Stimulated activated CD8-positive, alpha-beta memory T cell treated with anti-CD3 and anti-CD28 coated beads, Interleukin-2, amount 100 ng/mL, for 48 hours (primary cell): ENCODE results near the gene CDK6.

ENCODE experiments used
- DNase-seq, 2 donors: peaks; one replicate each; pipeline ENCODE4 v3.0.0-alpha.2; 2020; ENCODE audit warnings: low read depth in 2 of 2

CDK6 gene

DNA sequence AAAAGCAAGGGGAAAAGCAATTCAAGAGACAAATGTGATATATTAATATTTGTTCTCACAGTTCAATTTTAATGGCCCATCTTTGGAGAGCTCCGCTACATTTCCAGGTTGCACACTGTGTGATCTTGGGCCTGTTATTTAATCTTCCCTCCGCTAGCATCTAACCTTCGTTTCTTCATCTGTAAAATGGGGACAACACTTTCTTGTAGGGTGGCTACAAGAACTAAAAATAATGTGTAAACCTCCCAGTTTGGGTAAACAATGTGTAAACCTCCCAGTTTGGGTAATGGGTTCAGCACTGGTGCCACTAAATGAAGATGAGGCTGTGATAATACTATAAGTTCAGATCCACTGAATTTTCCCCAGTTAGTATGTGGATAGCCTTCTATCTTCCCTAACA is 99.5 kb downstream of the CDK6 start:
- no peak for DNase-seq

DNA sequence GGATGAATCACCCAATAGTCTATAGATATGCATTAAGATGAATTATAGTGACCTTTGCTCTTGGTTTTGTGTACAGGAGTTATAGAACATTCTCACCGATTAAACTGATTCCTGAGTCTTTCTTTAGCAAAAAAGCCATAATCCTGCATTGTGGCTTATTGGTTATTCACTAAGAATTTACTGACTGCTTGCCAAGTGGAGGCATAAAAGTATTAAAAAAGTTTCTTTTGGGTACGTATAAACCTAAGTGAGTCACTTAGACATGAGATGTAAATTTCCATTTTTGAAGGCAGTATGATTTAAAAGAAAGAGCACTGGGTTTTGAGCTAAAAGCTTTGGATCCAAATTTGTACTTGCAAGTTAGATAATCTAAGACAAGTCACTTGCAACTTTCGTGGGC is 100.7 kb downstream of the CDK6 start:
- no peak for DNase-seq

DNA sequence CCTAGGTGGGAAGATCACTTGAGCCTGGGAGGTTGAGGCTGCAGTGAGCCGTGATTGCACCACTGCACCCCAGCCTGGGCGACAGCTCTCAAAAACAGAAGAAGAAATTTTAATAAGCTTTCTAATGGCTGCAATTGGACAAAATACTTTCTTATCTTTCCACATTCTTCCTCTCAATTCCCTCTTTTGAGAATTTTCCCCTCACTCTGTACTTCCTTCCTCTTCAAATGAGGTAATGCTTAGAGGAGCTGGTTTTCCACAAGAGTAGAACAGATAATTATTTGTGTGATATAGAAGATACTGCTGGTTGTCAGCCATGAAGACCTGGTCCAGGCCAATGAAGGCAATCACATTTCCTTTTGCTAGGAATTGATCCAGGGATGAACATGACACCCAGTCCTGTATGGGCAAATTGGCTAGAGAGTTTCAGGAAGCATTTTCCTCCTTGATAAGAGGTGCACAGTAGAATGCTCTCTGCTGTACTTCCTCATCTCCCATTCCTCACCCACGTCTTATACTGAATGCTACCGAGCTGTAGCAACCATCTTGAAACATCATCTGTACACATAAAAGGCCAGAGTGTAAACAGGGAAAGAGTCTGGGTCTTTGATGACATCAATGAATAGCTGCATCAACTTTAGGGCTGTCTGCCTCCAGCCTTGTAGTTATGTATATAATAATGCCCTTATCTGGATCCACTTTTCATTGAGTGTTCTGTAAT is 103.9 kb downstream of the CDK6 start:
- DNase-seq: no peak

DNA sequence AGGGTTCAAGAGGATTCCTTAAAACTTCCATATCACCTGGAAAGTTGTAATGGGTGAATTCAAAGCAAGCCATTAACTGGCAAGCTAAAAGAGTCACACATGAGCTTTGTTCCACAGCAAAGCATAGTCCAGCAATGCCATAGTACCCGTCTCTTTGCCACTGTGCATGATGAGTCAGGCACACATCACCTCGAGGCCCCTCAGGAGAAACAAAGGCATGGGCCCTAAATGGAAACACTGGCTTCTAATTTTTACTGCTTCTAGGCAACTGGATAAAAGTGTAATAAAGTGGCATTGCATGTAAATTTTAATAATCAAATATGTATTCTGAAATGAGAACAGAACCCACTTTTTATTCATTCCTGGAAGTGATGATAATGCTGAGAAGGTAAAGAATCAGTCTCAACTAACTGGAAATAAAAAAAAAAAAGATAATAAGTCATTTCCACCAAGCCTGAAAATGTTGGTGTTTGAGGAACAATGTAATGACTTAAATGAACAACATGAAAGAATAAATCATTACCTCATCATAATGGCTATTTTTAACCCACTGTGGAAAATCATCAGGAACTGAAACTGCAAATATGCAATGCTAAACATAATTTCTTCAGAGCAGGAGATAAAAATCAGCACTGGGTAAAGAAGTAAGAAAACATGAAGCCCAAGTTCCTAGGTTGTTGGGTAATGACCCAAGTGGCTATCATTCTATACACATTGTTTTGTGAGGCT is 104.9 kb downstream of the CDK6 start:
- DNase-seq: peak in 1 of 2 donors; percentile 20

DNA sequence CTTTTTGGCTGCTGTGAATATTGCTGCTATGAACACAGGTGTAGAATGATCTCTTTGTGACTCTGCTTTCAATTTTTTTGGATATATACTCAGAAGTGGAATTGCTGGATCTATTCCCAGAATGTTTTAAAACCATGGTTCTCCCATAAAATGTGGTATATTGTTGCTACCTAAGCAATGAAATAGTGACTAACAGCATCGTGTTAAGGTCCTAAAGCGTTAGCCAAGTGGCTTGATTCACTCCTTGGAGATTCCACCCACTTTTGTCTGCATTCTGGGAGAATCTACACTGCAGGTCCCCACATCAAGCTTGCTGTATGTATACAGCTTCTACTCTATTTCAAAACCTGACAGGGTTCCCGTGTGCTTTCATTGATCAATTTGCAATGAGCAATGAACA is 105.6 kb downstream of the CDK6 start:
- DNase-seq: no peak

DNA sequence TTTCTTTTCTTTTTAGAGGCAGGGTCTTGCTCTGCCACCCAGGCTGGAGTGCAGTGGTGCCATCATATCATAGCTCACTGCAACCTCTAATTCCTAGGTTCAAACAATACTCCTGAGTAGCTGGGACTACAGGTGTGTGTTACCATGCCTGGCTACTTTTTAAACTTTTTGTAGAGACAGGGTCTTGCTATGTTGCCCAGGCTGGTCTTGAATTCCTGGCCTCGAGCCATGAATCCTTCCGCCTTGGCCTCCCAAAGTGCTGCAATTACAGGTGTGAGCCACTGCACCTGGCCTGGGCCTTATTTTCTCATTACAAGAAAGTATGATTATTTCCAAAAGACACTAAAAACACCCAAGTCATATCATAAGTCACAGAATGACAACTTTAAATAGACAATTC is 106.6 kb downstream of the CDK6 start:
- DNase-seq: no peak

DNA sequence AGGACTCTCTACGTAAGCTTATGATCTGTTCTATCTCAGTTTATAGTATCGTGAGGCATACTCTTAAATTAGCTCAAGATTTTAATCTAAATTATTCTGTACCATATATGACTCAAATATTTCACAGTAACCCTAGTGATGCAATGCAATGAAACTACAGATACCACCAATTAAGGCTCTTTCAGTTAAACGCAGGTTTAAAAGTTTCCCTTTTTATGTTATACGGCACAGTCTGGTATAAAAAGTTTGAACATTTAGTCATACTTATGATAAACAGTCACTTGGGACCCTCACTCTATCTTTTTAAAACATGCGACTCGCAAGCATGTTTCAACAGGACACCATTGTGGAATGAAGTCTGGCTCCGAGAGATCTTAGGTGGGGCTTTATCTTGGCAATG is 107.2 kb downstream of the CDK6 start:
- no peak for DNase-seq

DNA sequence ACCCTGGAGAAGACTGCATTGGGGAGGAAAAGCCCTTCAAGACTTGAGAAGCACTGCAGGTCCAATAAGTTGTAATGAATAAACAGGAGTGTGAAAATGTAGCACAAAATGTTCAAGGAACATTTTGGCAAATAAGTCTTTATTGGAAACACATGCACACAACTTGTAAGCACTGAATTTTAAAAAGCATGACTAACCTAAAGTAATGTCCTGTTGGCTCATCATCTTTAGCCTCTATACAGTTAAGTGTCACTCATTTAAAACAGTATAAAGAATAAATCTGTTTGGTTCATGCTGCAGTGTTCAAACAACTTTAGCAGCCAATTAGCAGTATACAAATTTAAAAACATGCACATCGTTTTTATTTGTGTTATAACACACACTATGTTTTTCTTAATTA is 108.6 kb downstream of the CDK6 start:
- DNase-seq: no peak

DNA sequence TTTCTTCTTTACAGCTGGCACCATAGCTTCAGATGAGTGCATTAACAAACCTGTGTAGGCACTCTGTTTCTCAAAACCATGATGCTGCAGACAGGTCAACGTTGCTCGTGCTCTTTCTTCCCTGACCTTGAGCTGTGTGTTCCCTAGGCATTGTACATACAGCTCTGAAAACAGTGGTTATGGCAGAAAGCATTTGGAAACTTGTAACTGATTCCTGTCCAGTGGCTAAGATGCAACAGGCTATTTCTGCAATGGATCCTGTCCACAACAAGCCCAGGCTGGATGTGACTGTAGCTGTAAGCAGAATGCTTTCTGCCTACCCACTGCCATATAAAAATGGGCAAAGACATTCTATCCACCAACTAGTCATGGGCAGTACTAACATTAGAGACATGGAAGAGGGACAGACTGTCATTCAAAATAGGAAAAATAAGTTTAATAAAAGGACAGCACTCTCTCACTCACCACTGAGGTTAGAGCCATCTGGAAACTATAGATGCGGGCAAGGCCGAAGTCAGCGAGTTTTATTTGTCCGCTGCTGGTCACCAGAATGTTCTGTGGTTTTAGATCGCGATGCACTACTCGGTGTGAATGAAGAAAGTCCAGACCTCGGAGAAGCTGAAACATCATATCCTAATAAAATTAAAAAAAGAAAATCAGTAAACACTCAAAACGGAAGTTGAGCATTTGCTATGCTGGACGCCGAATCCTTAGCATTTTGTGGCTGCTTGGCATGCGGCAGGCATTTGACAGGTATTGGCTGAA is 111.0 kb downstream of the CDK6 start:
- DNase-seq: no peak

DNA sequence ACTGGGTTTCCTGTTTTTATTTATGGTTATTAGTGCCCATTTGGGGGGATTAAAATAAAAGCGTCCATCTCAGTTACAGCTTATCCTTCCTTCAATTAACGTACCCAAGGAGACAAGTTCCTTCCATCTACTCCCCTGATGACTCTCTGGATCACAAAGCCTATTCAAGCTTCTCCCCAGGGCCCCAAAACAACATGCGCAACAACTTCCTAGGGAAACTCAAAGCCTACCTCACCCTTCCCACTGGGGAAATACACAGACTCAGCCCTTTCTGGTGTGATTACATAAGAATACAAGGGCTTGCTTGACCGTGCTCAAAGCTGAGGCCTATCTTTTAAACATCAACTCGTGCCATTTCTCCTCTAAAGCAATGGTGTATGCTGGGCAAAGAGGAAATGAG is 112.4 kb downstream of the CDK6 start:
- DNase-seq: no peak

DNA sequence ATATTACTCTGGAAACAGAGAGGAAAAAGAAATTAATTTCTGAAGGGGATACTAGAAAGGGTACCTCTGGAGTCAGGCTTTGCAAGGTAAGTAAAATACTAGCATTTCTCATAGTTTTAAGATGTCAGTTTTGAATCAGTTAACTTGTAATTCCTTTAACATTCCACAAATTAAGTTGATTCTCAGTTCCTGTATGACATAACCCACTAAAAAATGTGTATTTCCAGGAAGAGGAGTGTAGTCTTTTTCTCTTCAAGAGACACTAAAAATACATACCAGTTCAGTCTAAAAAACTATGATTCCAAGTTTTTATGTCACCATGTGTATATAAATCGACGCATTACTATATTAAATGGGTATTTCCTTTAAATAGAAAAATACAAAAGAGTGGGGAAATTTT is 113.2 kb downstream of the CDK6 start:
- DNase-seq: no peak

DNA sequence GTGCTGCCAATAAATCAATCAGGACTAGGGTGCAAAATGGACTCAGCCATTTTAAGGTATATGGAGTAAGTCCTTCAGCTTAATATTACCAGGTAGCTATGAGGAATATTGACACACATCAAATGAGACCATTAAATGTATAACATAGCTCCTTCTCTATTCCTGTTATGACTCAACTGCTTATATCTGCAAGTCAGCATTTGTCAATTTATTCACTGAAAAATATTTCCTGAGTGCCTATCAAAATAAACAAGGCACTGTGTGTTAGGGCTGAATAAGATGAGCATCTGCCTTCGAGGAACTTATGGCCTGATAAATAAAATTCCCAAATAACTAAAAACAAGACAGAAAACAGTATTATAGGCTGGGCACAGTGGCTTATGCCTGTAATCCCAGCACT is 113.8 kb downstream of the CDK6 start:
- no peak for DNase-seq

DNA sequence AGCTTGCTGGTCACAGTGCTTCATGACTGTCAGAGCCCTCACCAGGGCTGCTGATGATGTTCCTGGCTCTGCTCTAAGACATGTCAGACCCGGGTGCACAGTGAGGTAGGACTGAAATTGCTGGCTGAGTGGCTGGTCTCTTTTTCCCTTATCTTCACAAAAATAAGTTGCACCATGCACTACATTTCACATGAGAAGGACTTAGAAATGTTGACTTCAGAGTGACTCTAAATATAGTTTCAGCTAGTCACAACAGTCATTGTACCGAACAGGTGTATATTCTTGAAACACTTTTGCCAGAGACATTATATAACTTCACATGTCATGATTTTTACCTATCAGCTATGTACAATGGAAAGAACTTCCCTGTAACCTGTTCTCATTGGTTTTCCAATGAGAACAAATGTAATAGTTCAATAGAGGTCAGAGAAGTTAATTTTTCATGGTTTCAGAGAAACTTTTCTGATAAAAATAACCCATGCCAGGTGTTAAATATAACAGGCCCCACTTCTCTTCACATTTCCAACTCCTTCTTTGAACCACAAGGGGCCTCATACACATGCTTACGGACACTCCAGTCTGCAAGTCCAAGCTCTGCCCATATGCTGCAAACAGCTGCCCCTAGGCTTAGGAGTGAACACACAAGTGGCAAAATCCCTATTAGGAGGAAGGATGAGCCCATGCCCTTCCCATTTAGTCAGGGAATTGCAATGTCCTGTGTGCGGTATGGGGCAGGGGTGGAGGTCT is 115.6 kb downstream of the CDK6 start:
- no peak for DNase-seq

DNA sequence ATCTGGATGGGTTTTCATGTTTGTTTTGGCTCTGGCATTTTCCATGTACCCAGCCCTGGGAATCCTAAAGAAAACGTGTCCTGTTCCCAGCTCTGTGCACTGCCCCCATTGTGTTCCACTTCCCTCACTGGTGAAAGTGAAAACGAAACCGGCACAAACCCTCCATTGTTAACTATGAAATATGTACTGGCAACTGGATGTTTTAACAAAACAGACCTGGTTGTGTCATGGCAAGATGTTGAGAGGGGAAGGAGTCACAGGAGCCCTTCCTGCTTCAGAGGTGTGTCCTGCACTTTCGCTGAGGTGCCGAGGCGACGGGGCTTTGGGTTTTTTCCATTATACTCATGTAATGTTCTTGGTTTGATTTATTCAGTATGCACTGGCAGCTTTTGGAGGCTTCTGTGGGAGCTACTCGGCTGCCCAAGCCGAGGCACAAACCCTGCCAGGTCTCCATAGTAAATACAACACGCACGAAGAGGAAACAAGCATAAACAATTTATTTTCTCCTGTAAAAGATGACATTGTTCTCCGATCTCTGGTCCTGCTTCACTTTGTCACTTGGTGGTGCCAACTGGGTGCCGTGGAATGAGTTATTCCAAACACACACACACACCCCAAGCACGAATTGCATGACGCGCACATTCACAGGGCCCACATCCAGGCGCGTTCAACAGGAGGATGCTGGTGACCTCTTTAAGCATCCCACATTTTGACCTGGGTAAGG is 118.2 kb downstream of the CDK6 start:
- peak; percentile 16 to 52 for DNase-seq

DNA sequence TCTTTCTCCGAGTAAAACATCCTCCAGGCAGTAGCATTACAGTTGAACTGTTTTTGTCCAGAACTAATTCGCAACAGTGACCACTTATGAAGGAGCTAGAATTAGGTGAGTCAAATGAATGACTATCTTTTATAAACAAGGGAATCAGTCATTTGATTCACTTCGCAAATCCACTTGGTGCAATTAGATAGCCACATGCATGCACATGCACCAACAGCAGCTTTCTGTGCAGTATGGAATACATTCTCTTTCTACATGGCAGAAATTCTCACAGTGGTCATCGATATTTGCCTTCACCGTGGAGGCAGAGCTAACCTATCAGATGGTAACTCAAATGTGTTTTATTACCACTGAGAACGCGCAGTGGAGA is 118.8 kb downstream of the CDK6 start:
- no peak for DNase-seq

DNA sequence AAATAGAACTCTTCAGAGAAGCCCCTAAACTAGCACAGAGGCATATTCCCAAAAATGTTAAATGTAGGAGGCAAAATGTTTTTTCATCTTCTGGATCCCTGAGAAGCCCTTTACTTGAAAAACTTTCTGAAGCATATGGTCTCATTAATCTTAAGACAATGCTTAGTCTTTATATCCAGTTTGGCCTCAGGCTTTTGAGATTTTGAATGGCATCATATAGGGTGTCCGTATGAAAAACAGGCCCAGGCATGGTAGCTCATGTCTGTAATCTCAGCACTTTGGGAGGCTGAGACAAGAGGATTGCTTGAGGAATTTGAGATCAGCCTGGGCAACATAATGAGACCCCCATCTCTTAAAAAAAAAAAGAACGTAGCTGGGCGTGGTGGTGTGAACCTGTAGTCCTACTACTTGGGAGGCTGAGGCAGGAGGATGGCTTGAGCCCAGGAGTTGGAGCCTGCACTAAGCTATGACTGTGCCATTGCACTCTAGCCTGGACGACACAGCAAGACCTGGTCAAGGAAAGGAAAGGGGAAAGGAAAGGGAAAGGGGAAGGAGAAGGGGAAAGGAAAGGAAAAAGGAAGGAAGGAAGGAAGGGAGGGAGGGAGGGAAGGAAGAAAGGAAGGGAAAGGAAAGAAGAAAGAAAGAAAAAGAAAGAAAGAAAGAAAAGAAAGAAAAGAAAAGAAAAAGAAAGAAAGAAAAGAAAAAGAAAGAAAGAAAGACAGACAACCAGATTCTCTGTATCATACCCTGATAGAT is 119.4 kb downstream of the CDK6 start:
- no peak for DNase-seq

DNA sequence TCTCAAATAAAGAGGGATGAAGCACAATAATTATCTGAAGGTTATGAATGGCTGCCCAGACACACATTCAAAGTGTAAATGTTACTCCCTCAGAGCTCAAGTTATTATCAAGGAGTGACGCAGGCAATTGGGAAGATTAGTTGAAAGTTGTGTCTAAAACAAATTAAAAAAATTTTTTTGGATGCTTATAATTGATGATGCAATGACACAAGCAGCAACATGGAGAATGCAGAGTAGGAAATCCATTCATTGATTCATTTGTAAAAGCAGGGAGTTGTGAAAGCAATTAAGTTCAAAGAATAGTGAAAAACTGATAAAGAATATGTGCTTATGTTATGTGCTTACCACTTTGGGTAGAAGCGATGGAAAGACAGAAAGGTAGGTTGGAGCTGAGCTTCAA is 120.4 kb downstream of the CDK6 start:
- DNase-seq: no peak

DNA sequence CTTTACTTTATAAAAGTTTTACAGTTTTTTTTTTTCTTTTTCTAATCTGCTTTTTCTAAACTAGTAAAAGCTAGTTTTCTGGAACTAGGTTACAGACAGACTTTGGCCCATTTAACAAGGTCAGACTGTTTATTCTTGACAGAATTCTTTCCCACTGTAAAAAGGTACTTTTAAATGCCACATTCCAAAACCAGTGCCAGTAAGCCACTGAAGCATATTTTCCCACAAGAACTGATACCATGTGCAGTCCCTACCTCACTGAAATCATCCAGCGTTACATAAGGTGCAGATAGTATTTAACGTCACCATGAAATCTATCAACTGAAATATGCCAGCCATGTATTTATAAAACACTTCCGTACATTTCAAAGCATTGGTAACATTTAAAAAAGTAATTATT is 121.6 kb downstream of the CDK6 start:
- DNase-seq: no peak

DNA sequence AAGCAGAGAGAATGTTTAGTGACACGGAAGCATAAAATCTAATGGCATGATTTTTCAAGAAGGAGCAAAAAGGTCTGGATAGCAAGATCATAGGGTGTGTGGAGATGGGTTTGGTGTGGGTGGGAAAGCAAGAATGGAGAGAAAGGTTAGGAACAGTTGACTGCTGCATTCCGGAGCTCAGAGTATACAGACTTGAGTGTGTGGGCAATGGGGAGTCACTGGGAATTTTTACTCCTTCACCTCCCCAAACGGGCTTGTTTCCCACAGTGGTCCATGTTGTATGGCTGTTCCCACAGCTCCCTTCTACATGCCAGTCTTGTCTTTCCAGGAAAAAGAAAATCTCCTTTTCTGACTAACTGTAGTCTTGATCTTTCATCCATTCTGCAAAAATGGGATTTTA is 122.1 kb downstream of the CDK6 start:
- no peak for DNase-seq

DNA sequence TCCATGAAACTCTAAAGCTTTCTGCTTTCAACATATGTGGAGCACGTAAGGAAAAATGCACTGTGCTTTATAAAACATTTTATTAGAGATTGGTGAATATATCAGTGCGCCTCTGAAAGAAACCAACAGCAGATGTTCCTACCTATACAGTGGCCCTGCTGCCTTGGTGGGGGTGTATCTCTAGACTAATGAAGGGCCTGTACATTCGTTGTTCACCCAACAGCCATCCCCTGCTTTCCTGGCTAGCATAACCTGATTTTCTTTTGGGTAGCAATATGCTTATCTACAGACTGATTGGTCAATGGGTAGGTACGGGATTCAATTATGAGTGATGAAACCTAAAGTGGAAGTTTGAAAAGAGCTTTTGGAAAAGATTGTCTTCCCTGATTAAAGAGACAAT is 126.5 kb downstream of the CDK6 start:
- no peak for DNase-seq

DNA sequence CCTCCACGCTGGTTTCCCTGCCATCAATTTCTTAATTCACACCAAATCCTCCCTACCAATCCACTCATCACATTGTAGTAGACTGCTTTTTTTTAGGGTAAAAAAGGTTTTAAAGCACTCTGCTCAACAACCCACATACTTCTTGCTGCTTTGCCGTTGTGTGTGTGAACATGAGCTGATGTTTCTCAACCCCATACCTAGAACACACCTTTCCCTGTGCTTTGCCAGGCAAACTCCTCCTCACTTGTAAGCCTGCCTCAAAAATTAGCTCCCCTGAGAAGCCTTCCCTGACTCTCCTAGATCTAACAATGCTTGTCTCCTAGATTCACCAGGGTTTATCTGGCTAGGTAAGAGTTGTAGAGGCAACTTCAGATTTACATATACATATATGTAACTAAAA is 127.2 kb downstream of the CDK6 start:
- no peak for DNase-seq
